K562 (cell line): ENCODE results near the gene HSD3B7.

Experiments used
- CBX1 ChIP-seq: sonication (generic); IDR thresholded peaks from 2 replicates; pipeline ENCODE4 v1.6.1; 2016; ENCODE audit warnings: antibody characterized with exemption, low read depth, mild to moderate bottlenecking
- EZH2 ChIP-seq: IDR thresholded peaks from 2 replicates; pipeline ENCODE4 v1.6.1; 2012; ENCODE audit warnings: low read depth, mild to moderate bottlenecking, inconsistent platforms, low read length, borderline replicate concordance
- HMGN3 ChIP-seq: IDR thresholded peaks from 2 replicates; pipeline ENCODE4 v1.6.1; 2011; ENCODE audit warnings: borderline replicate concordance, low read depth, mild to moderate bottlenecking, mixed read lengths, low read length; ENCODE audit not compliant: insufficient read length; ENCODE audit errors: extremely low read depth
- MTA3 ChIP-seq: fragments of 450-650 bp; formaldehyde crosslinking; IDR thresholded peaks from 2 replicates; pipeline ENCODE4 v1.6.1; 2017; ENCODE audit warnings: mild to moderate bottlenecking, borderline replicate concordance
- NFRKB ChIP-seq: fragments of 450-650 bp; IDR thresholded peaks from 2 replicates; pipeline ENCODE4 v1.6.1; 2016; ENCODE audit warnings: low read depth
- PHF8 ChIP-seq: fragments of 200-600 bp; sonication (generic); IDR thresholded peaks from 2 replicates; pipeline ENCODE4 v1.6.1; 2012; ENCODE audit warnings: mixed run types, mild to moderate bottlenecking, inconsistent platforms, low read length, moderate library complexity, borderline replicate concordance
- POLR2AphosphoS5 ChIP-seq: IDR thresholded peaks from 2 replicates; pipeline ENCODE4 v1.6.1; 2011; ENCODE audit warnings: mild to moderate bottlenecking, low read depth, low read length, moderate library complexity; ENCODE audit not compliant: control insufficient read depth, insufficient read depth
- SMAD3 ChIP-seq: fragments of 450-650 bp; formaldehyde crosslinking; conservative IDR thresholded peaks from 2 replicates; pipeline ENCODE4 v1.4.0; 2020; ENCODE audit warnings: mild to moderate bottlenecking
- SRF ChIP-seq, 2 experiments: fragments of 250-450, 450-650 bp in 1 of 2; sonication (Bioruptor Pico) in 1 of 2; sonication (generic) in 1 of 2; formaldehyde crosslinking; IDR thresholded peaks; 2 replicates each; pipeline versions ENCODE4 v1.5.0 to v1.5.1; 2020 to 2022; ENCODE audit warnings: mild to moderate bottlenecking in 1 of 2, missing genetic modification reagents in 1 of 2
- STAT5A ChIP-seq: IDR thresholded peaks from 2 replicates; pipeline ENCODE4 v1.6.1; 2012; ENCODE audit warnings: low read length, inconsistent platforms, borderline replicate concordance
- TCF7L2 ChIP-seq: fragments of 150-350 bp; IDR thresholded peaks from 2 replicates; pipeline ENCODE4 v1.6.1; 2016; ENCODE audit warnings: low read depth, mild to moderate bottlenecking, low read length, moderate library complexity
- TF ChIP-seq, protein P1 (sequence below): sonication (generic); formaldehyde crosslinking; IDR thresholded peaks from 2 replicates; pipeline ENCODE4 v1.8.1; 2023; ENCODE audit warnings: mild to moderate bottlenecking, missing genetic modification reagents
- TF ChIP-seq, protein P2 (sequence below), 3 experiments: IDR thresholded peaks in 2 of 3; conservative IDR thresholded peaks in 1 of 3; 2 replicates each; pipeline ENCODE4 v1.5.1; 2011 to 2012; ENCODE audit warnings: low read length in 3 of 3, mild to moderate bottlenecking in 3 of 3, control low read depth in 2 of 3, improper control_type of control experiment in 1 of 3, inconsistent platforms in 1 of 3, low read depth in 1 of 3, mixed read lengths in 1 of 3, moderate library complexity in 1 of 3; ENCODE audit not compliant: insufficient read depth in 2 of 3
- TF ChIP-seq, protein P3 (sequence below): fragments of 250-450 bp; sonication (Bioruptor Pico); IDR thresholded peaks from 2 replicates; pipeline ENCODE4 v1.9.0; 2021; ENCODE audit warnings: mild to moderate bottlenecking, inconsistent platforms

DNA sequence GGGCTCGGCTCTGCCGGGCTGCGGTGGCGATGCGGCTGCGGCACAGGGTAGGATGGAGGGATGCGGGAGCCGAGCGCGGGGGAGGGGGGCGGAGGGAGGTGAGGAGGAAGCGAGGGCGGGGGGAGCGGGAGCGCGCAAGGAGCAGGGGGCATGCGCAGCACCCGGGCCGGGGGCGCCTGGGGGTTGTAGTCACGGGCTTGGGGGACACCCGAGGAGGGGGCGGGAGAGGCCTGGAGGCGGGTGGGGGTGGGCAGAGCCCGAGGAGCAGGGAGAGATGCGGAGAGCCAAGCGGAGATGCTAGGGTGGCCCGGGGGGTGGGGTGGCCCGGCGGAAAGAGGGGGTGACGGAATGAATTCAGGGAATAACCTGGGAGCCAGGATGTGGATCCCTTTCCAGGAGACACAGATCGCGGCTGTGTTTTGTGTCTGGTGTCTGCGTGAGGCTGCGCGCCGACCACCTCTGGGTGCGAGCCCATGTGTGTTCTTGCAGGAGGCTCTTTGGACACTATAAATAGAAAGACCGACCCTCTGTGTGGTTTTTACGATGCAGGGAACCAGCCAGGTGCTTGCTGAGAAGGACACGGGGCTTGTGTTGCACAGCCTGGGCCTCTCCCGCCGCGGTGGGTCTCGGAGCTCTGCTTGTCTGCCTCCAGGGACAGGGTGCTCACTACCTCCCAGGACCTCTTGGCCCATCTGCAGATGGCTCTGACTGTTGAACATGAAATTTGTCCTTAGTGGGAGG lies 25.7 kb downstream of the HSD3B7 start, which contains the start of gene STX1B:
- TF ChIP-seq, protein P1, sequence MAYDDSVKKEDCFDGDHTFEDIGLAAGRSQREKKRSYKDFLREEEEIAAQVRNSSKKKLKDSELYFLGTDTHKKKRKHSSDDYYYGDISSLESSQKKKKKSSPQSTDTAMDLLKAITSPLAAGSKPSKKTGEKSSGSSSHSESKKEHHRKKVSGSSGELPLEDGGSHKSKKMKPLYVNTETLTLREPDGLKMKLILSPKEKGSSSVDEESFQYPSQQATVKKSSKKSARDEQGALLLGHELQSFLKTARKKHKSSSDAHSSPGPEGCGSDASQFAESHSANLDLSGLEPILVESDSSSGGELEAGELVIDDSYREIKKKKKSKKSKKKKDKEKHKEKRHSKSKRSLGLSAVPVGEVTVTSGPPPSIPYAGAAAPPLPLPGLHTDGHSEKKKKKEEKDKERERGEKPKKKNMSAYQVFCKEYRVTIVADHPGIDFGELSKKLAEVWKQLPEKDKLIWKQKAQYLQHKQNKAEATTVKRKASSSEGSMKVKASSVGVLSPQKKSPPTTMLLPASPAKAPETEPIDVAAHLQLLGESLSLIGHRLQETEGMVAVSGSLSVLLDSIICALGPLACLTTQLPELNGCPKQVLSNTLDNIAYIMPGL (CRISPR knock-in tag), result no peak
- TF ChIP-seq CBX1 (no peak), SMAD3 (CRISPR knock-in tag) (no peak), EZH2 (no peak), STAT5A (no peak), HMGN3 (no peak), POLR2AphosphoS5 (no peak), TCF7L2 (no peak), PHF8 (no peak), NFRKB (no peak), SRF (CRISPR knock-in tag; IDR thresholded peaks at IDR 0.05) (no peak), MTA3 (no peak)
- TF ChIP-seq, protein P2, sequence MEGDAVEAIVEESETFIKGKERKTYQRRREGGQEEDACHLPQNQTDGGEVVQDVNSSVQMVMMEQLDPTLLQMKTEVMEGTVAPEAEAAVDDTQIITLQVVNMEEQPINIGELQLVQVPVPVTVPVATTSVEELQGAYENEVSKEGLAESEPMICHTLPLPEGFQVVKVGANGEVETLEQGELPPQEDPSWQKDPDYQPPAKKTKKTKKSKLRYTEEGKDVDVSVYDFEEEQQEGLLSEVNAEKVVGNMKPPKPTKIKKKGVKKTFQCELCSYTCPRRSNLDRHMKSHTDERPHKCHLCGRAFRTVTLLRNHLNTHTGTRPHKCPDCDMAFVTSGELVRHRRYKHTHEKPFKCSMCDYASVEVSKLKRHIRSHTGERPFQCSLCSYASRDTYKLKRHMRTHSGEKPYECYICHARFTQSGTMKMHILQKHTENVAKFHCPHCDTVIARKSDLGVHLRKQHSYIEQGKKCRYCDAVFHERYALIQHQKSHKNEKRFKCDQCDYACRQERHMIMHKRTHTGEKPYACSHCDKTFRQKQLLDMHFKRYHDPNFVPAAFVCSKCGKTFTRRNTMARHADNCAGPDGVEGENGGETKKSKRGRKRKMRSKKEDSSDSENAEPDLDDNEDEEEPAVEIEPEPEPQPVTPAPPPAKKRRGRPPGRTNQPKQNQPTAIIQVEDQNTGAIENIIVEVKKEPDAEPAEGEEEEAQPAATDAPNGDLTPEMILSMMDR (IDR thresholded peaks at IDR 0.05 in 2 of 3, conservative IDR thresholded peaks at IDR 0.05 in 1 of 3; ENCODE audit: insufficient read depth in 2 of 3, low read depth in 1 of 3, low read length in 3 of 3), result no peak
- TF ChIP-seq, protein P3, sequence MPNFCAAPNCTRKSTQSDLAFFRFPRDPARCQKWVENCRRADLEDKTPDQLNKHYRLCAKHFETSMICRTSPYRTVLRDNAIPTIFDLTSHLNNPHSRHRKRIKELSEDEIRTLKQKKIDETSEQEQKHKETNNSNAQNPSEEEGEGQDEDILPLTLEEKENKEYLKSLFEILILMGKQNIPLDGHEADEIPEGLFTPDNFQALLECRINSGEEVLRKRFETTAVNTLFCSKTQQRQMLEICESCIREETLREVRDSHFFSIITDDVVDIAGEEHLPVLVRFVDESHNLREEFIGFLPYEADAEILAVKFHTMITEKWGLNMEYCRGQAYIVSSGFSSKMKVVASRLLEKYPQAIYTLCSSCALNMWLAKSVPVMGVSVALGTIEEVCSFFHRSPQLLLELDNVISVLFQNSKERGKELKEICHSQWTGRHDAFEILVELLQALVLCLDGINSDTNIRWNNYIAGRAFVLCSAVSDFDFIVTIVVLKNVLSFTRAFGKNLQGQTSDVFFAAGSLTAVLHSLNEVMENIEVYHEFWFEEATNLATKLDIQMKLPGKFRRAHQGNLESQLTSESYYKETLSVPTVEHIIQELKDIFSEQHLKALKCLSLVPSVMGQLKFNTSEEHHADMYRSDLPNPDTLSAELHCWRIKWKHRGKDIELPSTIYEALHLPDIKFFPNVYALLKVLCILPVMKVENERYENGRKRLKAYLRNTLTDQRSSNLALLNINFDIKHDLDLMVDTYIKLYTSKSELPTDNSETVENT (CRISPR knock-in tag), result no peak
